AG04450 (cell line): ENCODE results near the gene HAL. TPM values are rescaled to one million over a fixed set of nuclear protein-coding genes. Genes with fewer than 3 reads are reported as not detected.

Source experiments
- CTCF ChIA-PET: fragments of 300-600, 350-600 bp; formaldehyde crosslinking; extraction: SDS; loops from one replicate; lab custom pipeline; 2022; ENCODE audit warnings: antibody characterized with exemption, inconsistent platforms; lab: Charles Lee
- POLR2A ChIA-PET: fragments of 350-600 bp; formaldehyde crosslinking; extraction: SDS; loops from one replicate; lab custom pipeline; 2021; ENCODE audit warnings: antibody characterized with exemption, inconsistent platforms; lab: Yijun Ruan, JAX
- DNase-seq: peaks from one replicate; pipeline ENCODE4 v3.0.0-alpha.2; 2011; ENCODE audit warnings: low read depth, low spot score
- H3K27ac ChIP-seq: one replicate; pipeline ENCODE4 v1.5.1; 2012; ENCODE audit warnings: low read depth, low read length, control low read depth
- H3K27me3 ChIP-seq: one replicate; pipeline ENCODE4 v1.6.0; 2012; ENCODE audit warnings: low read length; ENCODE audit not compliant: control insufficient read depth, insufficient read depth
- H3K4me3 ChIP-seq: 2 replicates; pipeline ENCODE4 v1.5.1; 2011; ENCODE audit warnings: mild to moderate bottlenecking, low read depth, low read length, control low read depth
- H3K9me3 ChIP-seq: 2 replicates; pipeline ENCODE4 v1.5.1; 2012; ENCODE audit warnings: low read length; ENCODE audit not compliant: control insufficient read depth, insufficient read depth
- CTCF ChIP-seq: IDR thresholded peaks from 2 replicates; pipeline ENCODE4 v1.5.1; 2011; ENCODE audit warnings: low read depth, low read length, control low read depth, inconsistent platforms
- polyA plus RNA-seq: library from polyadenylated mRNA; depleted of rRNA; stranded (reverse); fragments of >200 nt; gene quantifications from 2 replicates; pipeline ENCODE4 v1.2.3, GENCODE V29; 2011

HAL gene
- polyA plus RNA-seq, 1 experiment: 0.02 TPM

- Histone ChIP-seq H3K27me3 (peaks cover 7% of the 10 kb centered on the region), H3K9me3 (peaks cover 4% of the 10 kb centered on the region; the same call in 1 of the 2 replicates), H3K27ac (no peak overlapping the region), H3K4me3 (no peak overlapping the region)
- TF ChIP-seq CTCF: no peak
- no peak for DNase-seq
- ChIA-PET CTCF (interaction anchor here (0.6 kb wide), 1 partner anchor 259 kb away, joined by 5 read pairs; no protein-coding TSS in a partner anchor), POLR2A (no interaction called here)
Measured at GRCh38 chr12:95956557-95957145, 39.5 kb downstream of the HAL start.

- no peak for TF ChIP-seq CTCF
- Histone ChIP-seq H3K4me3 (no peak overlapping the region), H3K27me3 (peaks cover 9% of the 10 kb centered on the region), H3K9me3 (peaks cover 4% of the 10 kb centered on the region; the same call in 1 of the 2 replicates), H3K27ac (no peak overlapping the region)
- POLR2A ChIA-PET: no interaction called here
- no peak for DNase-seq
- CTCF ChIA-PET: interaction anchor here (0.9 to 1.5 kb wide), 3 partner anchors 12 to 37 kb away, joined by 3 read pairs; partner anchors contain the start of gene AMDHD1
Measured at GRCh38 chr12:95955549-95956159, 40.5 kb downstream of the HAL start.

- Histone ChIP-seq H3K4me3 (no peak overlapping the region), H3K27me3 (peaks cover 15% of the 10 kb centered on the region), H3K27ac (no peak overlapping the region), H3K9me3 (peaks cover 4% of the 10 kb centered on the region; the same call in 1 of the 2 replicates)
- DNase-seq: no peak
- POLR2A ChIA-PET: no interaction called here
- TF ChIP-seq CTCF: no peak
- CTCF ChIA-PET: interaction anchor here (0.6 to 0.7 kb wide), 2 partner anchors 9 to 45 kb away, joined by 3 read pairs; no protein-coding TSS in a partner anchor
Measured at GRCh38 chr12:95953000-95953399, 43.1 kb downstream of the HAL start.

- Histone ChIP-seq H3K27ac (no peak overlapping the region), H3K9me3 (peaks cover 2% of the 10 kb centered on the region; the same call in 1 of the 2 replicates), H3K27me3 (peaks cover 10% of the 10 kb centered on the region), H3K4me3 (no peak overlapping the region)
- ChIA-PET CTCF (no interaction called here), POLR2A (no interaction called here)
- no peak for TF ChIP-seq CTCF
- no peak for DNase-seq
Measured at GRCh38 chr12:95951515-95951914, 44.6 kb downstream of the HAL start.
